AG04449 (cell line): ENCODE results near the gene DUOXA2.
"Not testable (repeated sequence)": the region's sequence is repeated elsewhere in the genome, so short reads cannot be mapped to it uniquely, and the experiment has no call there.

Source experiments
- CTCF ChIA-PET: fragments of 350-600 bp; formaldehyde crosslinking; extraction: SDS; loops from one replicate; lab custom pipeline; 2021; ENCODE audit warnings: antibody characterized with exemption; lab: Yijun Ruan, JAX
- POLR2A ChIA-PET: fragments of 400-600, 350-600 bp; formaldehyde crosslinking; extraction: SDS; loops from one replicate; lab custom pipeline; 2020; ENCODE audit warnings: antibody characterized with exemption, inconsistent platforms; lab: Yijun Ruan, JAX
- DNase-seq: peaks from one replicate; pipeline ENCODE4 v3.0.0-alpha.2; 2010; ENCODE audit warnings: low read depth, low spot score
- H3K4me3 ChIP-seq: 2 replicates; pipeline ENCODE4 v1.5.1; 2011; ENCODE audit warnings: low read depth, mild to moderate bottlenecking, control low read depth, low read length
- CTCF ChIP-seq: IDR thresholded peaks from one replicate; pipeline ENCODE4 v1.5.1; 2011; ENCODE audit warnings: mild to moderate bottlenecking, moderate library complexity, low read length, control low read depth, inconsistent platforms; ENCODE audit not compliant: insufficient read depth; ENCODE audit errors: missing control alignments

DUOXA2 gene

GRCh38 chr15:45114076-45114750 is at the start of gene DUOXA2, which contains the start of gene DUOX2:
Gene DUOXA2 (plus strand): TSS chr15:45114326. CDS start chr15:45114606, 280 bp downstream.
Gene DUOX2 (minus strand): TSS chr15:45114172. CDS start chr15:45113411, 761 bp downstream.
- ChIA-PET CTCF (interaction anchor here (2.0 to 2.8 kb wide), 2 partner anchors 10 to 13 kb away, joined by 7 to 15 read pairs; no protein-coding TSS in a partner anchor), POLR2A (no interaction called here)
- no peak for DNase-seq
- no peak within 1 kb of the TSS for H3K4me3 ChIP-seq
- TF ChIP-seq CTCF = no peak

- no peak overlapping the region for H3K4me3 ChIP-seq
- DNase-seq = no peak
- POLR2A ChIA-PET = no interaction called here
- no peak for TF ChIP-seq CTCF
- CTCF ChIA-PET = interaction anchor here (1.2 kb wide), 1 partner anchor 54 kb away, joined by 3 read pairs; no protein-coding TSS in a partner anchor
Observed at GRCh38 chr15:45064386-45064785, 49.7 kb upstream of the DUOXA2 start.

- H3K4me3 ChIP-seq, DNase-seq, POLR2A ChIA-PET, CTCF ChIA-PET: not testable (repeated sequence)
Observed at GRCh38 chr15:45069942-45070360, 44.2 kb upstream of the DUOXA2 start.

GRCh38 chr15:45073602-45074001 is 40.5 kb upstream of the DUOXA2 start:
- POLR2A ChIA-PET, CTCF ChIA-PET, DNase-seq, H3K4me3 ChIP-seq: not testable (repeated sequence)

- POLR2A ChIA-PET, DNase-seq, H3K4me3 ChIP-seq, CTCF ChIA-PET: not testable (repeated sequence)
Observed at GRCh38 chr15:45075440-45076320, 38.4 kb upstream of the DUOXA2 start.

GRCh38 chr15:45077391-45077790 is 36.7 kb upstream of the DUOXA2 start:
- CTCF ChIA-PET, DNase-seq, H3K4me3 ChIP-seq, POLR2A ChIA-PET: not testable (repeated sequence)

GRCh38 chr15:45079201-45079600 is 34.9 kb upstream of the DUOXA2 start:
- H3K4me3 ChIP-seq, CTCF ChIA-PET, POLR2A ChIA-PET, DNase-seq: not testable (repeated sequence)

GRCh38 chr15:45079628-45080246 is 34.4 kb upstream of the DUOXA2 start:
- POLR2A ChIA-PET, CTCF ChIA-PET, DNase-seq: not testable (repeated sequence)

GRCh38 chr15:45080593-45080992 is 33.5 kb upstream of the DUOXA2 start:
- DNase-seq, H3K4me3 ChIP-seq, POLR2A ChIA-PET: not testable (repeated sequence)
- CTCF ChIA-PET = interaction anchor here (1.1 kb wide), 1 partner anchor 44 kb away, joined by 4 read pairs; no protein-coding TSS in a partner anchor

More at GRCh38 chr15:45079628-45080246, 34.4 kb upstream of the DUOXA2 start:
- H3K4me3 ChIP-seq = not testable (repeated sequence)

- CTCF ChIA-PET, POLR2A ChIA-PET, DNase-seq, H3K4me3 ChIP-seq: not testable (repeated sequence)
Observed at GRCh38 chr15:45082412-45082811, 31.7 kb upstream of the DUOXA2 start.
